IMR-90 (cell line): ENCODE measurements around the gene KIAA1328. TPM values are rescaled to one million over a fixed set of nuclear protein-coding genes. Genes with fewer than 3 reads are reported as not detected.

Experiments
- ATAC-seq: fragments of 200-7000 bp; cut with Tn5 transposase; 2 replicates; pipeline ENCODE4 v1.9.1; 2020; ENCODE audit warnings: low read depth, mild to moderate bottlenecking, moderate library complexity
- BruUV-seq: library from RNA; stranded (reverse); fragments of 400-500 nt; replicated peaks from 2 replicates; lab custom pipeline; 2021; lab: Mats Ljungman, UMichigan
- CTCF ChIA-PET: fragments of 300-600 bp; formaldehyde crosslinking; extraction: SDS; loops from one replicate; lab custom pipeline; 2021; ENCODE audit warnings: antibody characterized with exemption; lab: Yijun Ruan, JAX
- POLR2A ChIA-PET: fragments of 300-600 bp; sonication (Branson Sonifier 250); formaldehyde crosslinking; loops from one replicate; lab custom pipeline; 2022; ENCODE audit warnings: antibody characterized with exemption; ENCODE audit not compliant: unreplicated experiment; lab: Charles Lee
- DNase-seq: peaks from one replicate; pipeline ENCODE4 v3.0.0; 2013
- H2AFZ ChIP-seq: replicated peaks from 2 replicates; pipeline ENCODE3; 2013; ENCODE audit warnings: low read length, mild to moderate bottlenecking; ENCODE audit not compliant: poor library complexity
- H2AK5ac ChIP-seq: 2 replicates; pipeline ENCODE4 v1.6.1; 2013; ENCODE audit warnings: low read depth, low read length, inconsistent platforms
- H2AK9ac ChIP-seq: replicated peaks from 2 replicates; pipeline ENCODE3; 2013; ENCODE audit warnings: mild to moderate bottlenecking, low read depth, low read length, moderate library complexity; ENCODE audit not compliant: poor library complexity
- H2BK120ac ChIP-seq: 2 replicates; pipeline ENCODE4 v1.6.1; 2013; ENCODE audit warnings: low read depth, low read length, inconsistent platforms
- H2BK15ac ChIP-seq: 3 replicates; pipeline ENCODE4 v1.6.1; 2013; ENCODE audit warnings: low read depth, low read length, inconsistent platforms
- H2BK20ac ChIP-seq: 2 replicates; pipeline ENCODE4 v1.6.1; 2013; ENCODE audit warnings: low read depth, mild to moderate bottlenecking, inconsistent platforms, low read length, moderate library complexity
- H2BK5ac ChIP-seq: 2 replicates; pipeline ENCODE4 v1.6.1; 2013; ENCODE audit warnings: mild to moderate bottlenecking, low read depth, low read length, inconsistent platforms; ENCODE audit not compliant: poor library complexity, severe bottlenecking
- H3K14ac ChIP-seq: replicated peaks from 2 replicates; pipeline ENCODE4 v1.6.1; 2013; ENCODE audit warnings: low read depth, low read length, inconsistent platforms
- H3K18ac ChIP-seq: 2 replicates; pipeline ENCODE4 v1.6.1; 2013; ENCODE audit warnings: low read depth, low read length, control low read depth
- H3K23ac ChIP-seq: 2 replicates; pipeline ENCODE4 v1.6.1; 2013; ENCODE audit warnings: low read depth, low read length, inconsistent platforms
- H3K27ac ChIP-seq: 2 replicates; pipeline ENCODE4 v1.5.1; 2013; ENCODE audit warnings: mild to moderate bottlenecking, control low read depth, low read length; ENCODE audit not compliant: insufficient read depth
- H3K27me3 ChIP-seq: 2 replicates; pipeline ENCODE4 v1.6.1; 2013; ENCODE audit warnings: low read length; ENCODE audit not compliant: control insufficient read depth, insufficient read depth
- H3K36me3 ChIP-seq: 2 replicates; pipeline ENCODE4 v1.6.1; 2013; ENCODE audit warnings: low read length, mixed read lengths; ENCODE audit not compliant: control insufficient read depth, insufficient read depth
- H3K4ac ChIP-seq: 2 replicates; pipeline ENCODE4 v1.6.1; 2013; ENCODE audit warnings: low read depth, low read length, inconsistent platforms
- H3K4me1 ChIP-seq: 2 replicates; pipeline ENCODE4 v1.6.1; 2013; ENCODE audit warnings: low read length, mixed read lengths; ENCODE audit not compliant: control insufficient read depth, insufficient read depth
- H3K4me2 ChIP-seq: 2 replicates; pipeline ENCODE4 v1.6.1; 2013; ENCODE audit warnings: low read depth, mild to moderate bottlenecking, control low read depth, low read length, moderate library complexity
- H3K4me3 ChIP-seq: 2 replicates; pipeline ENCODE4 v1.5.1; 2013; ENCODE audit warnings: low read depth, mild to moderate bottlenecking, control low read depth, low read length, moderate library complexity; ENCODE audit not compliant: insufficient read depth
- H3K56ac ChIP-seq: 2 replicates; pipeline ENCODE4 v1.6.1; 2013; ENCODE audit warnings: low read length, inconsistent platforms; ENCODE audit not compliant: insufficient read depth; ENCODE audit errors: extremely low read depth
- H3K79me1 ChIP-seq, 2 experiments: 2 replicates each; pipeline ENCODE4 v1.6.1; 2013; ENCODE audit warnings: low read length in 2 of 2, inconsistent platforms in 1 of 2, low read depth in 1 of 2
- H3K9ac ChIP-seq: 2 replicates; pipeline ENCODE4 v1.6.1; 2013; ENCODE audit warnings: low read depth, low read length, control low read depth
- H3K9me1 ChIP-seq: 2 replicates; pipeline ENCODE4 v1.6.1; 2013; ENCODE audit warnings: low read length, inconsistent platforms; ENCODE audit not compliant: insufficient read depth
- H3K9me3 ChIP-seq: 2 replicates; pipeline ENCODE4 v1.6.1; 2013; ENCODE audit warnings: low read length; ENCODE audit not compliant: control insufficient read depth, insufficient read depth
- H4K20me1 ChIP-seq: 2 replicates; pipeline ENCODE4 v1.6.1; 2013; ENCODE audit warnings: low read length, inconsistent platforms; ENCODE audit not compliant: insufficient read depth
- H4K5ac ChIP-seq: 2 replicates; pipeline ENCODE4 v1.6.1; 2013; ENCODE audit warnings: mild to moderate bottlenecking, low read depth, low read length, control low read depth
- H4K8ac ChIP-seq, 2 experiments: 2 replicates each; pipeline ENCODE4 v1.6.1; 2013; ENCODE audit warnings: low read depth in 2 of 2, low read length in 2 of 2, control low read depth in 1 of 2, inconsistent platforms in 1 of 2
- H4K91ac ChIP-seq: 2 replicates; pipeline ENCODE4 v1.6.1; 2013; ENCODE audit warnings: low read depth, low read length, inconsistent platforms; ENCODE audit not compliant: insufficient read depth
- BHLHE40 ChIP-seq: fragments of 150-350 bp; IDR thresholded peaks from 2 replicates; pipeline ENCODE4 v1.6.1; 2016; ENCODE audit warnings: mild to moderate bottlenecking, low read depth, low read length
- CEBPB ChIP-seq: IDR thresholded peaks from 2 replicates; pipeline ENCODE4 v1.6.1; 2012; ENCODE audit warnings: low read depth, low read length, improper control_type of control experiment
- CHD1 ChIP-seq: IDR thresholded peaks from 2 replicates; pipeline ENCODE4 v1.6.1; 2012; ENCODE audit warnings: low read depth, low read length, improper control_type of control experiment
- FOS ChIP-seq: fragments of 150-350 bp; IDR thresholded peaks from 2 replicates; pipeline ENCODE4 v1.6.1; 2016; ENCODE audit warnings: low read depth, low read length
- MAFK ChIP-seq: IDR thresholded peaks from 2 replicates; pipeline ENCODE4 v1.6.1; 2012; ENCODE audit warnings: low read depth, low read length, improper control_type of control experiment
- MAZ ChIP-seq: IDR thresholded peaks from 2 replicates; pipeline ENCODE4 v1.6.1; 2012; ENCODE audit warnings: low read depth, mild to moderate bottlenecking, low read length, improper control_type of control experiment, moderate library complexity, borderline replicate concordance
- MXI1 ChIP-seq: IDR thresholded peaks from 2 replicates; pipeline ENCODE4 v1.6.1; 2012; ENCODE audit warnings: low read depth, mild to moderate bottlenecking, low read length, moderate library complexity, borderline replicate concordance
- NFE2L2 ChIP-seq: fragments of 150-350 bp; IDR thresholded peaks from 2 replicates; pipeline ENCODE4 v1.6.1; 2016; ENCODE audit warnings: low read depth, mild to moderate bottlenecking, low read length
- POLR2A ChIP-seq: IDR thresholded peaks from 2 replicates; pipeline ENCODE4 v1.6.1; 2012; ENCODE audit warnings: mild to moderate bottlenecking, low read depth, low read length
- RAD21 ChIP-seq: IDR thresholded peaks from 2 replicates; pipeline ENCODE4 v1.6.1; 2012; ENCODE audit warnings: low read length, improper control_type of control experiment
- RCOR1 ChIP-seq: IDR thresholded peaks from 2 replicates; pipeline ENCODE4 v1.6.1; 2012; ENCODE audit warnings: mild to moderate bottlenecking, low read length, improper control_type of control experiment; ENCODE audit not compliant: insufficient replicate concordance
- RFX5 ChIP-seq: IDR thresholded peaks from 2 replicates; pipeline ENCODE4 v1.8.0; 2012; ENCODE audit warnings: low read depth, mild to moderate bottlenecking, low read length, moderate library complexity
- SMC3 ChIP-seq: fragments of 150-350 bp; IDR thresholded peaks from 2 replicates; pipeline ENCODE4 v1.6.1; 2016; ENCODE audit warnings: low read depth, mild to moderate bottlenecking, antibody characterized with exemption, low read length, moderate library complexity
- WGBS, 2 experiments: methylation state at CpG; one replicate each; pipeline versions ENCODE4 v1.1.5 to v1.1.7; 2013; ENCODE audit warnings: missing lambda C conversion rate in 2 of 2; ENCODE audit not compliant: insufficient read length in 1 of 2; ENCODE audit errors: extremely low coverage in 2 of 2; 5-methylcytosine and 5-hydroxymethylcytosine counted together
- dilution Hi-C: fragments of 300-500 bp; cut with HindIII; formaldehyde crosslinking; loops from one replicate; pipeline ENCODE4 v1.14.3; 2018; ENCODE audit warnings: low sequenced_read_pairs; ENCODE audit not compliant: unreplicated experiment
- in situ Hi-C: fragments of 300-500 bp; cut with MboI; formaldehyde crosslinking; loops from 3 replicates; pipeline ENCODE4 v1.14.3; 2019; ENCODE audit warnings: low sequenced_read_pairs, inconsistent platforms, mixed read lengths
- intact Hi-C: fragments of 100-400 bp; cut with micrococcal nuclease; formaldehyde crosslinking; loops from 2 replicates; pipeline ENCODE4 v1.10.0; 2022
- polyA plus RNA-seq, 3 experiments: library from polyadenylated mRNA; depleted of rRNA; stranded (reverse); fragments of >200 nt; gene quantifications; 2 replicates each; pipeline ENCODE4 v1.2.3, GENCODE V29; 2012; ENCODE audit warnings: low replicate concordance in 1 of 3
- total RNA-seq: library from RNA; depleted of rRNA; stranded (reverse); fragments of >200 nt; gene quantifications from 2 replicates; pipeline ENCODE4 v1.2.3, GENCODE V29; 2012
- TF ChIP-seq, protein P1 (sequence below): fragments of 150-350 bp; IDR thresholded peaks from 2 replicates; pipeline ENCODE4 v1.6.1; 2016; ENCODE audit warnings: low read depth, mild to moderate bottlenecking, low read length, moderate library complexity, borderline replicate concordance
- TF ChIP-seq, protein P2 (sequence below): conservative IDR thresholded peaks from 2 replicates; pipeline ENCODE4 v1.5.1; 2012; ENCODE audit warnings: mild to moderate bottlenecking, low read depth, low read length, improper control_type of control experiment
- TF ChIP-seq, protein P3 (sequence below): fragments of 150-350 bp; IDR thresholded peaks from 2 replicates; pipeline ENCODE4 v1.6.1; 2017; ENCODE audit warnings: mild to moderate bottlenecking, antibody characterized with exemption, low read length, low read depth

KIAA1328 gene
- total and polyA plus RNA-seq, 2 of the 4 experiments (the other 2 are of a cell fraction): 2.4 to 7.0 TPM

DNA sequence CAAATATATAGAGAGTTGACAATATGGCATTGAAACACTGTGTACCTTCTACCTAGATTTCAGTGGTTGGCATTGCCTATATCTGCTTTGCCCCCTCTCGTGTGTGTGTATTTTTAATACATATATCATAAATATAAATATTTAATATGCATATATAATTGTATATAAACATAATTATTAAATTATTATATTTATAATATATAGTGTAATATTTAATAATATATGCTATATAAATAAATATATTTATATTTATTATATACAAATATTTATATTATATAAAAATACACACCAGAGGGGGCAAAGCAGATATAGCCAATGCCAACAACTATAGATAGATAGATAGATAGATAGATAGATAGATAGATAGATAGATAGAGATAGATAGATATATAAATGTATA is 124.1 kb downstream of the KIAA1328 start:
- in situ Hi-C loops (no loop called here), intact Hi-C loops (no loop called here), dilution Hi-C loops (no loop called here)
- DNase-seq (no peak), ATAC-seq (no peak)
- H2BK20ac ChIP-seq: no peak overlapping the region
- CTCF ChIA-PET: no interaction called here
- no peak overlapping the region for H4K91ac ChIP-seq
- no peaks in the 10 kb centered on the region for H3K9me3 ChIP-seq
- no peaks in the 10 kb centered on the region for H3K27me3 ChIP-seq
- no peak overlapping the region for H2BK120ac ChIP-seq
- H3K18ac ChIP-seq: no peak overlapping the region
- H3K56ac ChIP-seq: no peak overlapping the region
- TF ChIP-seq MXI1 (no peak), RAD21 (no peak), BHLHE40 (no peak), CEBPB (no peak), RFX5 (no peak), RCOR1 (no peak), POLR2A (no peak), MAFK (no peak), MAZ (no peak), NFE2L2 (no peak), FOS (no peak), CHD1 (no peak), SMC3 (no peak)
- TF ChIP-seq, protein P1, sequence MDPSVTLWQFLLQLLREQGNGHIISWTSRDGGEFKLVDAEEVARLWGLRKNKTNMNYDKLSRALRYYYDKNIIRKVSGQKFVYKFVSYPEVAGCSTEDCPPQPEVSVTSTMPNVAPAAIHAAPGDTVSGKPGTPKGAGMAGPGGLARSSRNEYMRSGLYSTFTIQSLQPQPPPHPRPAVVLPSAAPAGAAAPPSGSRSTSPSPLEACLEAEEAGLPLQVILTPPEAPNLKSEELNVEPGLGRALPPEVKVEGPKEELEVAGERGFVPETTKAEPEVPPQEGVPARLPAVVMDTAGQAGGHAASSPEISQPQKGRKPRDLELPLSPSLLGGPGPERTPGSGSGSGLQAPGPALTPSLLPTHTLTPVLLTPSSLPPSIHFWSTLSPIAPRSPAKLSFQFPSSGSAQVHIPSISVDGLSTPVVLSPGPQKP: no peak
- TF ChIP-seq, protein P2, sequence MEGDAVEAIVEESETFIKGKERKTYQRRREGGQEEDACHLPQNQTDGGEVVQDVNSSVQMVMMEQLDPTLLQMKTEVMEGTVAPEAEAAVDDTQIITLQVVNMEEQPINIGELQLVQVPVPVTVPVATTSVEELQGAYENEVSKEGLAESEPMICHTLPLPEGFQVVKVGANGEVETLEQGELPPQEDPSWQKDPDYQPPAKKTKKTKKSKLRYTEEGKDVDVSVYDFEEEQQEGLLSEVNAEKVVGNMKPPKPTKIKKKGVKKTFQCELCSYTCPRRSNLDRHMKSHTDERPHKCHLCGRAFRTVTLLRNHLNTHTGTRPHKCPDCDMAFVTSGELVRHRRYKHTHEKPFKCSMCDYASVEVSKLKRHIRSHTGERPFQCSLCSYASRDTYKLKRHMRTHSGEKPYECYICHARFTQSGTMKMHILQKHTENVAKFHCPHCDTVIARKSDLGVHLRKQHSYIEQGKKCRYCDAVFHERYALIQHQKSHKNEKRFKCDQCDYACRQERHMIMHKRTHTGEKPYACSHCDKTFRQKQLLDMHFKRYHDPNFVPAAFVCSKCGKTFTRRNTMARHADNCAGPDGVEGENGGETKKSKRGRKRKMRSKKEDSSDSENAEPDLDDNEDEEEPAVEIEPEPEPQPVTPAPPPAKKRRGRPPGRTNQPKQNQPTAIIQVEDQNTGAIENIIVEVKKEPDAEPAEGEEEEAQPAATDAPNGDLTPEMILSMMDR: no peak
- TF ChIP-seq, protein P3, sequence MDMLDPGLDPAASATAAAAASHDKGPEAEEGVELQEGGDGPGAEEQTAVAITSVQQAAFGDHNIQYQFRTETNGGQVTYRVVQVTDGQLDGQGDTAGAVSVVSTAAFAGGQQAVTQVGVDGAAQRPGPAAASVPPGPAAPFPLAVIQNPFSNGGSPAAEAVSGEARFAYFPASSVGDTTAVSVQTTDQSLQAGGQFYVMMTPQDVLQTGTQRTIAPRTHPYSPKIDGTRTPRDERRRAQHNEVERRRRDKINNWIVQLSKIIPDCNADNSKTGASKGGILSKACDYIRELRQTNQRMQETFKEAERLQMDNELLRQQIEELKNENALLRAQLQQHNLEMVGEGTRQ: no peak
- H3K36me3 ChIP-seq: no peaks in the 10 kb centered on the region
- BruUV-seq: no TSS peak
- POLR2A ChIA-PET: no interaction called here
- no peak overlapping the region for H3K9ac ChIP-seq
- H4K5ac ChIP-seq: no peak overlapping the region
- no peak overlapping the region for H3K4me2 ChIP-seq
- no peak overlapping the region for H3K27ac ChIP-seq
- no peaks in the 10 kb centered on the region for H3K4me1 ChIP-seq
- no peak overlapping the region for H3K4ac ChIP-seq
- H2BK5ac ChIP-seq: no peak overlapping the region
- H2AK9ac ChIP-seq: no peak overlapping the region
- no peak overlapping the region for H3K14ac ChIP-seq
- no peak overlapping the region for H4K8ac ChIP-seq
- no CpG with 5 or more reads among the region's 1 CpG for WGBS, 2 experiments
- no peak overlapping the region for H2AK5ac ChIP-seq
- H3K79me1 ChIP-seq: no peaks in the 10 kb centered on the region
- no peak overlapping the region for H2BK15ac ChIP-seq
- no peak overlapping the region for H3K23ac ChIP-seq
- H3K9me1 ChIP-seq: no peaks in the 10 kb centered on the region
- no peak overlapping the region for H2AFZ ChIP-seq
- H3K4me3 ChIP-seq: no peak overlapping the region
- no peaks in the 10 kb centered on the region for H4K20me1 ChIP-seq
